ENCODE data around the gene ARFGAP1.

DNA sequence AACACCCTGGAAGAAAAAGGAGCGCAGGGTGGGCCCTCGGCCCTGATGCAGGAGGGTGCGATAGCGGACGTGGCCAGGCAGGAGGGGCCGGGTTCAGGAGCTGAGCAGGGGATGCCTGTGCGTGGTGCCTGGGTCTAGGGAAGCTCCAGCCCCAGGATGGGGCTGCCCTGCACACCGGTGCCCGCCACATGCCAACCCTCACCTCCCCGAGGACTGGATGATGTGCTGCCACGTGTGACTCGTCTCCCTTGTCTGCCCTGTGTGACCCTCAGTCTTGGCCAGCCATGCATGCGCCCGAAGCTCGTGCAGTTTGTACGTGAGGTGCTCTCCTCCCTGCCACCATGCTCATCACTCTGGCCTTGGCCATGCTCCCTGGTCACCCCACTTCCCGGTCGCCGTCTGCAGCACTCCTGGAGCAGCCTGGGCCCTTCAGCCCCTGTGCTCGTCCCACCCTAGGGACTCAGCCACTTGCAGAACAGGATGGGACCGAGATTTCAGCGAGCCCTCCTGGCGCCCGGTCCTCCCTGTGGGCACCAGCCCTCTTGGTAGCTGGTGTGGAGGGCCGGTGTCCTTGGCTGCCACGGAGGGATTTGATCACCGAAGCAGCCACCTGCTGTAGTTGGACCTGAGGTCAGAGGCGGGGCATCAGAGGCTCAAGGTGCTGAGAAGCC, 16.1 kb downstream of the ARFGAP1 start:
- no peak for TF ChIP-seq EZH2 (IDR thresholded peaks at IDR 0.05)
- no peak for TF ChIP-seq POLR2AphosphoS5 (IDR thresholded peaks at IDR 0.05; ENCODE audit: borderline replicate concordance, low read depth, low read length)
- no peak for TF ChIP-seq FOXP2 (optimal IDR thresholded peaks at IDR 0.05; ENCODE audit: control extremely low read depth, extremely low read length, insufficient read depth)
